Measurements from ENCODE around the gene ADI1. TPM values are rescaled to one million over a fixed set of nuclear protein-coding genes. Genes with fewer than 3 reads are reported as not detected.

Gene ADI1
- total and polyA plus RNA-seq, 2 of the 8 experiments (the other 6 are each of a cell fraction or from before 2014, with no cell fraction given) = 12.2 to 40.2 TPM

- H2BK15ac ChIP-seq (ENCODE audit: low read length) = no peak overlapping the region
- peak overlapping the region; percentile 69 to 76 for H3K4me2 ChIP-seq (ENCODE audit: insufficient read depth in 1 of 2, low read depth in 2 of 2, low read length in 2 of 2)
- H4K5ac ChIP-seq (ENCODE audit: insufficient read length, low read depth, low read length) = peak overlapping the region; percentile 61
- H3K18ac ChIP-seq (ENCODE audit: extremely low read depth, low read length) = no peak overlapping the region
- CTCF ChIA-PET (ENCODE audit: partially characterized antibody) = no interaction called here
- peak overlapping the region; percentile 92 for H3K27ac ChIP-seq (ENCODE audit: low read depth, low read length)
- H3K23ac ChIP-seq (ENCODE audit: insufficient read length) = no peak overlapping the region
- H3K27me3 ChIP-seq (replicated peaks in 1 of 4; ENCODE audit: control insufficient read depth in 3 of 4, extremely low read depth in 1 of 4, insufficient read depth in 3 of 4, low read length in 3 of 4) = no peaks in the 10 kb centered on the region
- no peak overlapping the region for H2AK5ac ChIP-seq (ENCODE audit: low read depth, low read length)
- H3K79me2 ChIP-seq (ENCODE audit: control insufficient read depth in 1 of 2, insufficient read depth in 2 of 2, low read length in 2 of 2) = peaks cover 4 to 44% of the 10 kb centered on the region in 2 experiments
- no peak overlapping the region for H2BK120ac ChIP-seq (replicated peaks; ENCODE audit: low read depth, low read length)
- peak overlapping the region; percentile 84 to 99 (median 94) for H3K4me3 ChIP-seq (ENCODE audit: extremely low read depth in 1 of 4, insufficient read depth in 2 of 4, low read depth in 3 of 4, low read length in 4 of 4)
- FAIRE-seq = no peak
- peaks cover 0 to 7% (median 2%) of the 10 kb centered on the region in 4 experiments; a peak in 4 of 7 replicates for H3K4me1 ChIP-seq (replicated peaks in 1 of 4; ENCODE audit: control insufficient read depth in 3 of 4, insufficient read depth in 4 of 4, low read length in 3 of 4)
- 1% methylated on average over 30 of the region's 40 CpGs; no CpG with 5 or more reads in 1 of the 2 experiments for WGBS, 2 experiments (ENCODE audit: extremely low coverage in 1 of 2, insufficient coverage in 1 of 2, insufficient read length in 1 of 2, insufficient replicate concordance in 2 of 2, low coverage in 1 of 2, low lambda C conversion rate in 2 of 2, missing lambda C conversion rate in 1 of 2)
- H3K9me3 ChIP-seq (ENCODE audit: insufficient read depth in 2 of 2, low read depth in 1 of 2, low read length in 1 of 2) = no peaks in the 10 kb centered on the region
- peak overlapping the region; percentile 91 to 100 (median 94) for H3K9ac ChIP-seq (replicated peaks in 1 of 4; ENCODE audit: extremely low read depth in 1 of 4, low read depth in 3 of 4, low read length in 3 of 4)
- H4K91ac ChIP-seq (replicated peaks; ENCODE audit: insufficient read length, low read length) = peak overlapping the region; percentile 17
- H4K20me1 ChIP-seq (replicated peaks in 1 of 2; ENCODE audit: control insufficient read depth in 1 of 2, insufficient read depth in 2 of 2, low read length in 2 of 2) = peaks cover 2 to 4% of the 10 kb centered on the region in 2 experiments
- no peak overlapping the region for H2AFZ ChIP-seq (ENCODE audit: low read length)
- no peak overlapping the region for H3K56ac ChIP-seq (replicated peaks; ENCODE audit: insufficient read length, low read depth, low read length)
- H3K4ac ChIP-seq (replicated peaks; ENCODE audit: insufficient read length, low read depth, low read length) = no peak overlapping the region
- peaks cover 4% of the 10 kb centered on the region for H3K79me1 ChIP-seq (ENCODE audit: low read depth, low read length)
- H2BK20ac ChIP-seq (ENCODE audit: low read length) = no peak overlapping the region
- POLR2A ChIA-PET (ENCODE audit: partially characterized antibody) = interaction anchor here (0.6 to 19.5 kb wide), 32 partner anchors 8 to 290 kb away, joined by 3 to 373 read pairs (median 4); partner anchors contain the start of genes ADI1, COLEC11, RPS7 and TRAPPC12
- H4K8ac ChIP-seq (ENCODE audit: extremely low read depth, insufficient read depth, low read length) = peak overlapping the region; percentile 100
- peaks cover 11 to 44% (median 28%) of the 10 kb centered on the region in 4 experiments for H3K36me3 ChIP-seq (ENCODE audit: control insufficient read depth in 2 of 4, insufficient read depth in 4 of 4, low read length in 3 of 4)
- H2BK12ac ChIP-seq (ENCODE audit: low read depth, low read length) = no peak overlapping the region
- no peak overlapping the region for H3K14ac ChIP-seq (ENCODE audit: insufficient read length)
- DNase-seq (ENCODE audit: low read depth in 1 of 2, low spot score in 2 of 2) = no peak
- H3K23me2 ChIP-seq (ENCODE audit: low read depth, low read length) = peaks cover 8% of the 10 kb centered on the region; the same call in 1 of the 2 replicates
- TF ChIP-seq RNF2 (IDR thresholded peaks at IDR 0.05; ENCODE audit: borderline replicate concordance, low read depth, low read length, missing control alignments, poor library complexity, severe bottlenecking) (no peak), CHD1 (IDR thresholded peaks at IDR 0.05; ENCODE audit: low read depth, low read length) (no peak), PHF8 (conservative IDR thresholded peaks at IDR 0.05; ENCODE audit: low read depth, low read length) (peak; percentile 98; the same call in 1 of the 2 replicates), CREB1 (IDR thresholded peaks at IDR 0.05) (no peak), GABPA (IDR thresholded peaks at IDR 0.05; ENCODE audit: borderline replicate concordance, insufficient read depth, low read length) (no peak), RAD21 (IDR thresholded peaks at IDR 0.05 in 1 of 2, conservative IDR thresholded peaks at IDR 0.05 in 1 of 2; ENCODE audit: low read depth in 2 of 2, low read length in 2 of 2) (no peak), JUN (IDR thresholded peaks at IDR 0.05; ENCODE audit: low read depth, low read length) (no peak), TEAD4 (IDR thresholded peaks at IDR 0.05; ENCODE audit: low read depth, low read length) (no peak), TCF12 (IDR thresholded peaks at IDR 0.05; ENCODE audit: low read depth, low read length) (no peak), SAP30 (IDR thresholded peaks at IDR 0.05; ENCODE audit: insufficient read depth, insufficient replicate concordance, low read length) (no peak), EP300 (IDR thresholded peaks at IDR 0.05; ENCODE audit: borderline replicate concordance in 1 of 2, low read depth in 2 of 2, low read length in 2 of 2) (no peak), YY1 (IDR thresholded peaks at IDR 0.05; ENCODE audit: low read depth, low read length) (0 out of 2 replicates have a peak, but pooled peaks have one; percentile 11)
- peak overlapping the region; percentile 92; the same call in 1 of the 2 replicates for H2BK5ac ChIP-seq (ENCODE audit: low read depth, low read length)
Measured at GRCh38 chr2:3557639-3558204, 38.4 kb upstream of the ADI1 start.

Measured in H1 (cell line).